Measurements from ENCODE around the gene RDX. TPM values are rescaled to one million over a fixed set of nuclear protein-coding genes. Genes with fewer than 3 reads are reported as not detected.

RDX gene
- total RNA-seq, 1 experiment from 2014 or later: 76.8 TPM

DNA sequence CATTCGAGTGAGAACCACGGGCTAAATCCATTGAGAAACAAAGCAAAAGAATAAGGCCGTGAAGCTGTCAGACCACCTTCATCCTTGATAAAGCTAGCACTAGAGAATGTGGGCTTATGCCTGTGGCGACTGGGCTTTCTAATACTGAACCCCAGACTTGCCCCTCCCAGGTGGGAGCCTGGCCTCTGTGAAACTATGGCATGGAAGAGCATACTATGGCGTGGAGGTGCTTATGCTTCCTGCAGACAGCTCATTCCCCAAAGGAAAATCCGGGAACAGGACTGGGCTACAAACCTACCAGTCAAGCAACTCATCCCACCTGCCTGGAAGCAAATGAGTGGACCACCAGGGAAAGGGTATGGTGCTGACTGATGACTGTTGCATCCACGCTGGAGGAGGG lies 110.8 kb downstream of the RDX start:
- CTCF ChIA-PET: no interaction called here
- intact Hi-C loops (cut with micrococcal nuclease; ENCODE audit: unreplicated experiment): no loop called here
- Mint-ChIP-seq H3K9me3 (ENCODE audit: low read depth, unreplicated experiment) (no peaks in the 10 kb centered on the region), H3K27me3 (ENCODE audit: unreplicated experiment) (no peaks in the 10 kb centered on the region), H3K4me3 (ENCODE audit: low read depth, unreplicated experiment) (no peak overlapping the region), H3K36me3 (ENCODE audit: insufficient read depth, unreplicated experiment) (peaks cover 5% of the 10 kb centered on the region), H3K4me1 (ENCODE audit: low read depth, unreplicated experiment) (peaks cover 28% of the 10 kb centered on the region), H3K27ac (ENCODE audit: unreplicated experiment) (no peak overlapping the region)
- TF ChIP-seq, protein P1, sequence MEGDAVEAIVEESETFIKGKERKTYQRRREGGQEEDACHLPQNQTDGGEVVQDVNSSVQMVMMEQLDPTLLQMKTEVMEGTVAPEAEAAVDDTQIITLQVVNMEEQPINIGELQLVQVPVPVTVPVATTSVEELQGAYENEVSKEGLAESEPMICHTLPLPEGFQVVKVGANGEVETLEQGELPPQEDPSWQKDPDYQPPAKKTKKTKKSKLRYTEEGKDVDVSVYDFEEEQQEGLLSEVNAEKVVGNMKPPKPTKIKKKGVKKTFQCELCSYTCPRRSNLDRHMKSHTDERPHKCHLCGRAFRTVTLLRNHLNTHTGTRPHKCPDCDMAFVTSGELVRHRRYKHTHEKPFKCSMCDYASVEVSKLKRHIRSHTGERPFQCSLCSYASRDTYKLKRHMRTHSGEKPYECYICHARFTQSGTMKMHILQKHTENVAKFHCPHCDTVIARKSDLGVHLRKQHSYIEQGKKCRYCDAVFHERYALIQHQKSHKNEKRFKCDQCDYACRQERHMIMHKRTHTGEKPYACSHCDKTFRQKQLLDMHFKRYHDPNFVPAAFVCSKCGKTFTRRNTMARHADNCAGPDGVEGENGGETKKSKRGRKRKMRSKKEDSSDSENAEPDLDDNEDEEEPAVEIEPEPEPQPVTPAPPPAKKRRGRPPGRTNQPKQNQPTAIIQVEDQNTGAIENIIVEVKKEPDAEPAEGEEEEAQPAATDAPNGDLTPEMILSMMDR (IDR thresholded peaks at IDR 0.05; ENCODE audit: unreplicated experiment): no peak
- DNase-seq: no peak
- BruUV-seq (replicated peaks): no TSS peak

DNA sequence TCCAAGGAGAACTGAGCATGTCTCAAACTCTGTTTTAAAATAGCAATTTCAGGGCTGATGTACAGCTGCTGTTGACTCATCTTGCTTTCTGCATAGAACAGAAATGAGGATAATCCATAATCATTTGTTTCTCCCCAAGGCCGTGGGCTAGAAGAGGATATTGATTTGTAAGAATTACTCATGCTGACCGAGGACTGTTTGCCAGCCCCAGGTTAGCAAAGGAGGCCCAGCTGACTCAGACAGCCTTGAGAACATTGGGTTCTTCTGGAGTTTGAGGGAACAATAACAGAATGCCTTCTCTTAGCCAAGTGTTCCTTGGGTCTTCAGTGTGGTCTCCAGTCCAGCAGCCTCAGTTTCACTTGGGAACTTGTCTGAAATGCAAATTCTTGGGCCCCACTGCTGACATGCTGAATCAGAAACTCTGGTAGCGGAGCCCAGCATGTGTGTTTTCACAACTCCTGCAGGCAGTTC lies 111.3 kb downstream of the RDX start:
- Mint-ChIP-seq H3K9me3 (ENCODE audit: low read depth, unreplicated experiment) (no peaks in the 10 kb centered on the region), H3K36me3 (ENCODE audit: insufficient read depth, unreplicated experiment) (peaks cover 5% of the 10 kb centered on the region), H3K4me1 (ENCODE audit: low read depth, unreplicated experiment) (peaks cover 28% of the 10 kb centered on the region), H3K27me3 (ENCODE audit: unreplicated experiment) (no peaks in the 10 kb centered on the region), H3K4me3 (ENCODE audit: low read depth, unreplicated experiment) (no peak overlapping the region), H3K27ac (ENCODE audit: unreplicated experiment) (no peak overlapping the region)
- intact Hi-C loops (cut with micrococcal nuclease; ENCODE audit: unreplicated experiment): no loop called here
- BruUV-seq (replicated peaks): no TSS peak
- CTCF ChIA-PET: no interaction called here
- TF ChIP-seq, protein P1 (IDR thresholded peaks at IDR 0.05; ENCODE audit: unreplicated experiment): no peak
- DNase-seq: no peak

DNA sequence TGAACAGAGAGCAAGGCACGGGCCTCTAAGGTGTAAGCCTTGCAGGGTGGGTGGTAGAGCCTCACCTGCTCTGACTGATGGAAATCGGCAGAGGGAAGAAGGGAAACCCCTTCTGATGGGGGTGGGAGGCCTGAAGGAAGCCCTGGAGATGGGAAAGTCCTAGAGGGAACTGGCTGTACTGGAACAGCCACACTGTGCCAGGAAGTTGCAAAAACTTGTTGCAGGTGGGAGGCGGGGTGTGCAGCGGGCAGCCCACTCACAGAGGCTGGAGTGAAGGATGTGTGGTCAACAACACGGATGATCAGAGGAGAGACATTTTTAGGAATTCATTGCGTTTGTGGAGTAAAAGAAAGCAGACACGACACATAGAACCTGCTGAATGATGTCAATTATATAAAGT lies 112.0 kb downstream of the RDX start:
- TF ChIP-seq, protein P1 (IDR thresholded peaks at IDR 0.05; ENCODE audit: unreplicated experiment): no peak
- CTCF ChIA-PET: no interaction called here
- no TSS peak for BruUV-seq (replicated peaks)
- no peak overlapping the region for H3K4me3 Mint-ChIP-seq (ENCODE audit: low read depth, unreplicated experiment)
- peaks cover 5% of the 10 kb centered on the region for H3K36me3 Mint-ChIP-seq (ENCODE audit: insufficient read depth, unreplicated experiment)
- H3K27ac Mint-ChIP-seq (ENCODE audit: unreplicated experiment): no peak overlapping the region
- no peaks in the 10 kb centered on the region for H3K9me3 Mint-ChIP-seq (ENCODE audit: low read depth, unreplicated experiment)
- intact Hi-C loops (cut with micrococcal nuclease; ENCODE audit: unreplicated experiment): no loop called here
- no peak for DNase-seq
- no peaks in the 10 kb centered on the region for H3K27me3 Mint-ChIP-seq (ENCODE audit: unreplicated experiment)
- peaks cover 28% of the 10 kb centered on the region for H3K4me1 Mint-ChIP-seq (ENCODE audit: low read depth, unreplicated experiment)

DNA sequence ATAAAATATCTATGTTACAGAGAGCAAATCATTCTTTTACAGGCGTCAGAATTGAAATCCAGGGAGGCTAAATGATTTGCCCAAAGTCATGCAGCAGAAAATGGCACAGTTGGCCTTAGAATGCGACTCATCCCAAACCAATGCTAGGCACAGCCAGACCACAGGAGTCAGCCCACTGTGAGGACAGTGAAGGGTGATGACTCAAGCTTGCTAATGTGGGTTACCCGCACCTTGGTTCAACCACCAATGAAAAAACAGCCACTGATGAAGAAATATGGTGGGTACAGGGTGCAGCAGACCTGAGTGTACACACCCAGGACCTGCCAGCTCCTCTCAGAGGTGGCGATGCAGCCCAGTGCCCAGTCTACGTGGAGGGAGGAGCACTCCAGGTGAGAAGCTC lies 113.5 kb downstream of the RDX start:
- peaks cover 28% of the 10 kb centered on the region for H3K4me1 Mint-ChIP-seq (ENCODE audit: low read depth, unreplicated experiment)
- no TSS peak for BruUV-seq (replicated peaks)
- no peak overlapping the region for H3K4me3 Mint-ChIP-seq (ENCODE audit: low read depth, unreplicated experiment)
- peaks cover 5% of the 10 kb centered on the region for H3K36me3 Mint-ChIP-seq (ENCODE audit: insufficient read depth, unreplicated experiment)
- no peak for DNase-seq
- H3K27me3 Mint-ChIP-seq (ENCODE audit: unreplicated experiment): no peaks in the 10 kb centered on the region
- intact Hi-C loops (cut with micrococcal nuclease; ENCODE audit: unreplicated experiment): no loop called here
- CTCF ChIA-PET: interaction anchor here (0.6 kb wide), 1 partner anchor 29 kb away, joined by 5 read pairs; no protein-coding TSS in a partner anchor
- H3K27ac Mint-ChIP-seq (ENCODE audit: unreplicated experiment): no peak overlapping the region
- TF ChIP-seq, protein P1 (IDR thresholded peaks at IDR 0.05; ENCODE audit: unreplicated experiment): no peak
- no peaks in the 10 kb centered on the region for H3K9me3 Mint-ChIP-seq (ENCODE audit: low read depth, unreplicated experiment)
